Measurements from ENCODE around the gene FHOD3.
"Not testable (repeated sequence)": the region's sequence is repeated elsewhere in the genome, so short reads cannot be mapped to it uniquely, and the experiment has no call there.

FHOD3 gene

GRCh38 chr18:36454848-36455458 is 157.4 kb downstream of the FHOD3 start:
- DNase-seq = peak; percentile 65

GRCh38 chr18:36455931-36456330 is 158.4 kb downstream of the FHOD3 start:
- no peak for DNase-seq

GRCh38 chr18:36456622-36457021 is 159.1 kb downstream of the FHOD3 start:
- no peak for DNase-seq

GRCh38 chr18:36457683-36458082 is 160.2 kb downstream of the FHOD3 start:
- DNase-seq = no peak

- no peak for DNase-seq
Observed at GRCh38 chr18:36458306-36458705, 160.8 kb downstream of the FHOD3 start.

- no peak for DNase-seq
Observed at GRCh38 chr18:36459203-36459602, 161.7 kb downstream of the FHOD3 start.

GRCh38 chr18:36459786-36460185 is 162.3 kb downstream of the FHOD3 start:
- no peak for DNase-seq

- DNase-seq = no peak
Observed at GRCh38 chr18:36460324-36460850, 162.9 kb downstream of the FHOD3 start.

- DNase-seq = no peak
Observed at GRCh38 chr18:36460854-36461253, 163.3 kb downstream of the FHOD3 start.

- DNase-seq = no peak
Observed at GRCh38 chr18:36461551-36461987, 164.1 kb downstream of the FHOD3 start.

- not testable (repeated sequence) for DNase-seq
Observed at GRCh38 chr18:36463516-36463915, 166.0 kb downstream of the FHOD3 start.

- no peak for DNase-seq
Observed at GRCh38 chr18:36464126-36464651, 166.7 kb downstream of the FHOD3 start.

GRCh38 chr18:36465276-36465675 is 167.8 kb downstream of the FHOD3 start:
- no peak for DNase-seq

GRCh38 chr18:36465970-36466369 is 168.5 kb downstream of the FHOD3 start:
- no peak for DNase-seq

GRCh38 chr18:36467614-36468013 is 170.1 kb downstream of the FHOD3 start:
- DNase-seq = no peak

- DNase-seq = no peak
Observed at GRCh38 chr18:36468161-36468560, 170.6 kb downstream of the FHOD3 start.

- no peak for DNase-seq
Observed at GRCh38 chr18:36469461-36469860, 171.9 kb downstream of the FHOD3 start.

GRCh38 chr18:36470896-36471295 is 173.4 kb downstream of the FHOD3 start:
- no peak for DNase-seq

- DNase-seq = no peak
Observed at GRCh38 chr18:36471393-36471792, 173.9 kb downstream of the FHOD3 start.

- DNase-seq = no peak
Observed at GRCh38 chr18:36476433-36476832, 178.9 kb downstream of the FHOD3 start.

GRCh38 chr18:36477776-36478175 is 180.3 kb downstream of the FHOD3 start:
- DNase-seq = no peak

GRCh38 chr18:36481201-36481657 is 183.7 kb downstream of the FHOD3 start:
- DNase-seq = no peak

- DNase-seq = no peak
Observed at GRCh38 chr18:36481935-36482334, 184.4 kb downstream of the FHOD3 start.

- no peak for DNase-seq
Observed at GRCh38 chr18:36484591-36484990, 187.1 kb downstream of the FHOD3 start.

- no peak for DNase-seq
Observed at GRCh38 chr18:36485772-36486171, 188.3 kb downstream of the FHOD3 start.

All from NCI-H774 (cell line).